ENCODE measurements around the gene CCNC.

The CCNC gene, protein sequence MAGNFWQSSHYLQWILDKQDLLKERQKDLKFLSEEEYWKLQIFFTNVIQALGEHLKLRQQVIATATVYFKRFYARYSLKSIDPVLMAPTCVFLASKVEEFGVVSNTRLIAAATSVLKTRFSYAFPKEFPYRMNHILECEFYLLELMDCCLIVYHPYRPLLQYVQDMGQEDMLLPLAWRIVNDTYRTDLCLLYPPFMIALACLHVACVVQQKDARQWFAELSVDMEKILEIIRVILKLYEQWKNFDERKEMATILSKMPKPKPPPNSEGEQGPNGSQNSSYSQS

GRCh38 chr6:99568103-99568933 lies at the start of gene CCNC:
Gene CCNC (minus strand): TSS chr6:99568660. CDS start chr6:99568527, 133 bp downstream.
- peak; percentile 74 for DNase-seq (ENCODE audit: low spot score)

- DNase-seq (ENCODE audit: low spot score), result no peak
These were observed 48.7 kb upstream of the CCNC start for GRCh38 chr6:99617131-99617530.

GRCh38 chr6:99614430-99615186 lies 46.1 kb upstream of the CCNC start:
- DNase-seq (ENCODE audit: low spot score), result no peak

GRCh38 chr6:99613705-99614429 lies 45.4 kb upstream of the CCNC start:
- no peak for DNase-seq (ENCODE audit: low spot score)

GRCh38 chr6:99613409-99613704 lies 44.9 kb upstream of the CCNC start:
- DNase-seq (ENCODE audit: low spot score), result no peak

DNA sequence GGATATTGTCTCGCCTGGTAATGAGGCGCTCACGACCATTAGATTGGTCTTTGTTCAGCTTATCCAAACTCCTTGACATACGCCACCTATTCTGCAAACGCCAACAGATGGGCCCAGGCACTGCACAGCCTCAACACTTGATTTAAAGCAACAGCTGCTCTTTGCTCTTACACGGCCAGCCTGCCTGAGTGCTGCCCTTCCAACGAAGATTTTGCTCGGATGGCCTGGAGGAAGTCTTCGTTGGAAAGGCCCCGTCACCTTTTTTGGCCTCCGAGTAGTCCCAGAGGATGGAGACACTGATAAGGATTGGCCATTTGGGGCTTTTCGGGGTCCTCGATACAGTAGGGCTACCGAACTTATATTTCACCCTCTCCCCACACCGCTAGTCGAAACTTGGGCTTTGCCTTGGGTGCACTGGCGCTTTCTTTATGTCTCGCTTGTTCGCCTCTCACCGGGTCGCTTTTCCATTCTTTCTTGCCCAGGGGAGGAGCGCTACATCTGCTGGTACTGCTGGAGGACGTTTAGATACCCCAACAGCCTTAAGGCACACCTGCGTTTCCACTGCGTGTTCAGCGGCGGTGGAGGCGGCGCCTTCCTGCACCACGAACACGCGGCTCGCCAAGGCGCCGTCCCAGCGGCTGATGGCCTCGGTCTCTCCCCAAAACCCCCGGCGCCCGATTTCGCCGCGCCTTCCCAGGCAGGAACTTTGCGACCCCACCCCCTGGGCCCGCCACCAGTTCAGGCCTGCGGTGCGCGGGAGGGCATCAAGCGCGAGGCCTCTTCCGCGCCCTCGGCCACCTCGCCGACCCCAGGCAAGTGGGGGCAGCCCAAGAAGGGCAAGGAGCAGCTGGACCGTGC lies 44.3 kb upstream of the CCNC start:
- no peak for DNase-seq (ENCODE audit: low spot score)

- DNase-seq (ENCODE audit: low spot score), result no peak
These were observed 42.7 kb upstream of the CCNC start for GRCh38 chr6:99611148-99611547.

DNA sequence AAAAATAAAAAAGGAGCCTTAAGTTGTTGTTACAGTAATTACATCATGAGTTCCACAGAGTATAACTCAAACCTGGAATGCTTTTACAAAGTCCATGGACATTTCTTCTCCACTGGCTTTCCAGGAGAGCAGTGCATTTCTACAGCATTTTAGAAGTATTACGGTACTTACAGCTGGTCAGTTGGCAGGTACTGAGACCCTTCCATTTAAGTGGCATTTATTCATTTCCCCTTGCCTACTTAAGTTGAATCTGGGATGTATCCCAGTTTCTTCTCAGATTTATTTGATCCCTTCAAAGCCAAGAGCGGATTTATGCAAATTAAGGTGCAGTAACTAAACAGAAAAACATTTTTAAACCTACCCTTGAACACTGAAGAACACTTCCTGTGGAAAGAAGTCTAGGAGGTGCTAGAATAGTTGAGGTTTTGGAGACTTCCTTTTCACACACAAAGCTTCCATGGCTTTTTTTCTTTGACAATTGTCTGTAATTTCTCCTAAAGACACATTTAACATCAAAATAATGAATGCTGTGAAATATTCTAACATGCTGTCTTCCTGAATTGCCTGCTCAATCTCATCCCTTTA lies 41.5 kb upstream of the CCNC start:
- DNase-seq (ENCODE audit: low spot score), result no peak

DNA sequence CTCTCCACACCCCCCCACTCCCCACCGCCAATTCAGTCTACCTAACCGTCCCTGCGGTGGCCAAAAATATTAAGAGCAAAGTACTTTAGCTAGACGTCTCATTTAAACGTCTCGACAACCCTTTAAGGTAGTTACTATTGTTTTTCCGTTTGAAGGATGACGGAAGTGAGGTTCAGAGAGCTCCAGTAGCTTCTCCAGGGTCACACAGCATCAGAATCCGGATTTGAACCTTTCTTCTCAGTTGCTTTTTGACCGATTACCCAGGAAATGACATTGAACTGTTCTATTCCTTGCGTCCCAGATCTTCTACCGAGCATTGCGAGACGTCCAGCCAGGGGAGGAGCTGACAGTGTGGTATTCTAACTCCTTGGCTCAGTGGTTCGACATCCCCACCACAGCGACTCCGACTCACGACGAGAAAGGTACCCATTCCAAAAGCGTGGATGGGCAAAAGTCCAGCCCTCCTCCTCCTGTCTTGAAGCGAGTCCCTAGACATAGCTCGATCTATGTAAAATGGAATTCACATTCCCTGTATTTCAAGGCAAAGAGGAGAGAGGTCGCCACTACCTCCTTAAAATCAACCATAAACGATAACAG lies 40.5 kb upstream of the CCNC start:
- DNase-seq (ENCODE audit: low spot score), result no peak

DNA sequence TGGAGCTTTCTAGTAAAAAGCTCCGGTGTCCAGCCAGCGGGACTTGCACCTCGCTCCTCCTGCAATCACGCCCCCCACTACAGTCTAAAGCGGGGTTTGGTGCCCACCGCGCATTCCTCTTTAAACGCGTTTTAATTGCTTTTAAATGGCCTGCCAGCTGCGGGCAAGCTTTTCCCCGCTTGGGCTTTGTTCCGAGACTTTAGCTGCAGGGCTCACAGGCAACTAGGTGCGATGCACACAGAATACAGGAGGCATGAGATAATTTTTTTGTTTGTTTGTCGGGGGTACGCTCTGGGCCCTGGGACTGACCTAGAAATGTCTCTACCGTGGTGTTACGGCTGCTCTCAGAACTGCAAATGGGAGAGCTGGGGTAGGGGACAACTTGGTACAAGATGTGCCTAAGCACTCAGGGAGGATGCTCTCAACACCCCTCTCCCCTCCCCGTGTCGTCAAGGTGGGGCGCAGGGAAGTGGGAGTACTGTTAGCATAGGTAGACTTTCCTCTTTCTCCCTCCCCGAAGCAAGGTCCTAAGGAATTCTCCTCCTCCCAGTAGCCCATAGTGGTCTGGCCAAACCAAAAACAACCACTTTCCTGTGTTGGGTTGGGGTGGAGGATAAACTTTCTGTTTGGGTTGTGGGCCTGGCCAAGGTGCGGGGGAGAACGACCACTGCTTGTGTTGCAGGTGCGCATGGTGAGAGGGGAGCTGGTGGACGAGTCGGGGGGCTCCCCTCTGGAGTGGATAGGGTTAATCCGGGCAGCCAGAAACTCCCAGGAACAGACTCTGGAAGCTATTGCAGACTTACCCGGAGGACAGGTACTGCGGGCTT lies 39.8 kb upstream of the CCNC start:
- no peak for DNase-seq (ENCODE audit: low spot score)

- DNase-seq (ENCODE audit: low spot score), result no peak
These were observed 39.1 kb upstream of the CCNC start for GRCh38 chr6:99607416-99608036.

- DNase-seq (ENCODE audit: low spot score), result no peak
These were observed 38.4 kb upstream of the CCNC start, which contains the start of gene PRDM13 for GRCh38 chr6:99606656-99607415. Gene PRDM13 (plus strand): TSS chr6:99606833. CDS start chr6:99607035, 202 bp downstream.

GRCh38 chr6:99605911-99606655 lies 37.6 kb upstream of the CCNC start:
- no peak for DNase-seq (ENCODE audit: low spot score)

DNA sequence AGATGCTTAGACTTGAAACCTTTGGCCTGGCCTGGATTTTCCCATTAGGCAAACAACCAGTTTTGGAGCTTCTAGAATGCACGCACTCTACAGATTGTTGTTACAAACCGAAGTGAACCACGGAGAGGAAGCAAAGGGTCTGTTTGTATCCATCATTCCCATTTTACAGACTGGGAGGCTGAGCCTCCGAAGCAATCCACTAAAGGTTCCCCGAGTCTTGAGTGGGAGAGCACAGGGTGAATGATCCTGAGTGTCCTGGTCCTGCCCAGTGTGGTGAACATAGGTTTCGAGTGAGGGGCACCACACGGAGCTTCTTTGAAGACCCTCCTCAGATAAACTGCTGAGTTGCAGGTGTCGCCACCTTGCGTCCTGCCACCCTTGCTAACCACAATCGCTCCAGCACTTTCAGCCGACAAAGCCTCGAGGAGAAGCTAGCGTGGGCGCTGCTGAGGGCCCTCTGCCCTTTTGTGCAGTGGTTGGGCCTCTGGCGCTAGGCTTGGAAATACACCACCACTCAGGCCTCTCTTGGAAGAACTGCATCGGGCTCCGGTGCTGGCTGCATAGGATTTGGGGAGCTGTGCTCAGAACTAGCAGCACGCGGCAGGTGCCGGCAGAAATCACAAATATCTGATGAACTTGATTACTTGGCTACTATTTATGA lies 36.7 kb upstream of the CCNC start:
- no peak for DNase-seq (ENCODE audit: low spot score)

DNA sequence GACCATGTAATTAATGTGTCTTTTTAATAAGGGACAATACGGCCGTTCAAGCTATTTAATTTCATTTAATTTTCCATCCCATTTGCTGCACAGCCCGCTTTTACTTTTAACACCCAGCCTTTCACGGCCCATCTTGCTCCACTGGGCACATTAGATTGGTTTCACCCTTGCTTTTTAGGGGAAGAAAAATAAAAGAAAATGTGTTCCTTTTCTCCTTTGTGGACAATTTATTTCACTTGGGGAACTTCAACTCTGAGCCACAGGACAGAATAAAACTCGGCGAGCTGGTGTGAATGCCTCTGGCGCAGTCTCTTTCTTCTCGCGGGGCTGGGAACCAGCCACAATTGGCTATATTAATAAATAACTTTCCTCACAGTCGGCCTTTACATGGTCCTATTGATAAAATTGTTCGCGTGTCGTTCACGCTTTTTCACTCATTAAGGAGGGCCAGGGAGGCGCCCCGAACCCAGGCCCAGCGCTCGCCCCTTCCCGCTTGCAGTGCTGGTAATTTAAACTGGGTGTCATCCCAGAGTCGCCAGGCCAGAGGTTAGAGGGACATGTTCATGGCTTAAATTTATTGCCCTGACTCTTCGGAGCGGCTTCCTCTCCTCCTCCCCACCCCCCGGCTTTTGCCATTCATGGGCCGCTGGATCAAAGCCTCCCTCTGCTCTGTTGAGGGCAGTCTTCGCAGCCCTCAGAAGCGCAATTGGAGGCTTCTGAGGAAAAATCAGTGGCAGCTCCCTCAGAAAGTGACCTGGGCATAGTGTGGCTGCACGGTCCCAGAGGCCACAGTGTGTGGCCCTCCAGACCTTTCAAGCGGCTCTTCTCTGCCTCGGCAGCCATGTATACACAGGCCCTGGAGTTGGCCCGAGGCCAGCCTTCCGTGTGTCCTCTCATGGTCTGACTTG lies 36.0 kb upstream of the CCNC start:
- DNase-seq (ENCODE audit: low spot score), result no peak

Data from globus pallidus (tissue), 1 donor.